NCI-H1092 treated with DMSO at 0.1 percent for 48 hours (cell line): ENCODE results near the gene SCUBE1.

Source experiments
- DNase-seq: peaks from one replicate; lab custom pipeline; 2025; lab: John Stamatoyannopoulos, UW

Gene SCUBE1

DNA sequence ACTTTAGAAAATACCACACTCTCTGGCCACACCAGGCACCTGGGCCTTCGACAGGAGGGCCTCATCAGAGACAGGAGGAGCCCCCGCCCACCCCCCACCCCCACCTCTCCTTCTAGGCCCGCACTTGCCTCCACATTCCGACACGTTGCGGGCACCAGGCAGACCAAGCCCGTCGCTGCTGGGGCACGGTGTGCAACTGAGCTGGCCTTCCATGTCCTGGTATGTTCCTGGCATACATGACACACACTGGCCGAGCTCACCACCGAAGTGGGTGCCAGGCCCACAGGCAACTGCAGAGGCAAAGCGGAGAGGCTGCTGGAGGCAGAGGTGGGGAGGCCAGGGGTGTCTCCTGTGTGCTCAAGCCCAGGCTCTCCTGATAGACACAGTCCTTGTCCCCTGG is 129.2 kb downstream of the SCUBE1 start:
- DNase-seq, result no peak

DNA sequence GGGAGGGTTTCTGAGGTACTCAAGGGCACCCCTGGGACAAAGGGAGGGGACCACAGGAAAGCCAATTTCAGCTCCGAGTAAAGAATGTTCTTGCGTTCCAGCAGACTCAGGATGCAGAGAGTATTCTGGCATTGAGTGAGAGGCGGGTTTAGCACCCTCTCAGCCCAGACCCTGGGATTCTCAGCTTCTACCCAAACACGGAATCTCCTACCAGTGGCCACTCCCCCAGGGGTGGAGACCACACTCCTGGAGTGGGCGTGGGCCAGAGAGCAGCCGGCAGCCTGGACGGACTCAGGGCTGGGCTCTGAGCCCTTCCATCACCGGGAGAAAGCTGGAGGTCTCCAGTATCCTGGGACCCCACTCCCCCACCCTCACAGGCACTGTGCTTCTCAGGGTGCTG is 130.1 kb downstream of the SCUBE1 start:
- no peak for DNase-seq

DNA sequence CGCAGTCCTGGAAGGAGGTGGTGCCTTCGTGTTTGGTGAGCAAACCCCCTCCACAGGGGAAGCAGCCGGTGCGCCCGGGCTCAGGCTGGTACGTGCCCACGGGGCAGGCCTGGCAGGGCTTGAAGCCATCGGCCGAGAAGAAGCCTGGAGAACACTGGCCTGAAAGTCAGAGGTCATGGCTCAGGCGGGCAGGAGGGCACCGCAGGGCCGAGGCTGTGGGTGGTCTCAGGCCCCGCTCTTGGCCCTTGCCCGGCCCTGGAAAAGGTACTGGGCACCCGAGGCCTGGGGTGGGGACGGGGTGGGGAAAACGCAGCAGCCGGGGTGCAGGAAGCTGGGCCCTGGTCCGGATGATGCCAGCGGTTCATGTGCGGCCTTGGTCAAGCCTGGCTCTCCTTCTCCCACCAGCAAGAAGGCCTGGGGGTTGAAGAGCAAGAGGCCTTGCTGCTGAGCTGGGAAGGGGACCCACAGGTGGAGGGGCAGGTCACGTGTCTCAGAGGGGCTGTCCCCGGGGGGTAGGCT is 130.7 kb downstream of the SCUBE1 start:
- no peak for DNase-seq

DNA sequence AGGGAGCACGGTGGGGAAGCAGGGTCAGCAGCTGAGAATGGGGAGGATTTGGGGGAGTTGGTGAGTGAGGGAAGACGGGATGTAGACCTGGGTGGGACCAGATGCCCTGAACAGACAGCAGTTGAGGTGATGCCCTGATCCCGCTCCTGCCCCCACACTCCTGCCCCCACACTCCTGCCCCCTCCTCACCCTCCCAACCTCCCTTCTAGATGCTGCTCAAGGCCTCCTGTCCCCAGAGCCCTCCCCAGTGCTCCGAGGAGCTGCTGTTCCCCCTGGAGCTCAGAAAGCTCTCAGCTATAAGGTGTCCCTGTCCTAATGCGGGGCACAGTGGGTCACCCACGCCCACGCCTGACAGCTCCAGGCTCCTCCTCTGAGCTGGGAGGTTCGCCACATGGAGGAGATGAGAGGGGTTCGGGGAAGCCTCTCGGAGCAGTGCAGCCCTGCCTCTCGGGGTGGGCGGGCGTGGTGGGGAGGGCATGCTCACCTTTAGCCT is 131.2 kb downstream of the SCUBE1 start:
- no peak for DNase-seq

DNA sequence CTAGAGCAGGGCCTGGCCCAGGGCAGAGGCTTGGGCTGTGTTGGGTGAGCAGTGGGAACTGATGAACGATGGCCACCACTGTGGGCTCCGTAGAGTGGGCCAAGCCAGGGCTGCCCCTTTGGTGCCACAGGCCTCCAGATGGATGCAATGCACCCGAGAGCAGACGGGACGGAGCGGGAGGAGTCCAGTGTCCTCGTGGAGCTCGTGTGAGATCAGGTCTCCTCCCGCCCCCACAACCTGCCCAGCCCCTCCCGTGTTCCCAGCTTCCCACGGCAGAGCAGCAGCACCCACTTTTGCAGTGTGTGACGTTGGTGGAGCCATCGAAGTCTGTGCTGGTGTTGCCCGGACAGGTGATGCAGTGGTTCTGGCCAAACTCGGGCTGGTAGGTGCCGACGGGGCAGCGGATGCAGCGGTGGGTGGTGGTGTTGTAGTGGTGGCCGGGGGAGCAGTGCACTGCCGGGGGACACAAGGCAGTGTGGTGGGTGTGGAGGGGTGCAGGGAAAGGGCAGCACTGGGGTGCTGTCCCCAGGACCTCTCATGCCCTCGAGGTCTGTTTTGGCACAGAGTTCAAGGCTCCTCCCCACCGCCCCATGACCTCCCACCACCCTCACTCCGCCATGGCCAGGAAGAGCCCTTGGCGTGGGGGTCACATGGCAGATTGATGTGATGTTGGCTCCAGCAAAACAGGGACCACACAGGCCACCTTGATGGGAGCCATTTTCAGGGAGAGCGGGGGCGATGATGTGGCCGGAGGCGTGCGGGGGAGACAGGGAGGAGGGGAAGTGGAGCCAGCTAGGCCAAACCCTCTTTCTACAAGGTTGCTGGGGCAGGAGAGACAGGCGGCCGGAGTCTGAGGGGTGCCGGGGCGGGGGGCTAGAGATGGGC is 132.3 kb downstream of the SCUBE1 start:
- DNase-seq, result no peak

DNA sequence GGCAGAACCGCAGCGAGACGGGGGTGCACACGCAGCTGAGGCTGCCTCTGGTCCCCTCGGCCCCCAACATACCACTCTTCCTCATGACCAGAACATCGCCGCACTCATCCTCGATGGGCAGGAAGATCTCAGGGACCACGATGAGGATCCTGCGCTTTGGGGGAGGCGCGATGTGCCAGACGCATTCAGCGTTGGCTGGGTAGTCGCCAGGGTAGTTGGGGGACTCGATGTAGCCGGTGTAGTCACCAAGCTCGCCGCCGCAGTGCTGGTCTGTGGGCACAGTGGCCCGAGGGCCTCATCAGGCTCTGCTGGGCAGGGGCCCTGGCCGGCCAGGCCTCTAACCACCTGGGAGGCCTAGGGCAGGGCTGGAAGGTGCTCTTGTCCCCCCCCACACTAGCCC is 133.2 kb downstream of the SCUBE1 start:
- no peak for DNase-seq

DNA sequence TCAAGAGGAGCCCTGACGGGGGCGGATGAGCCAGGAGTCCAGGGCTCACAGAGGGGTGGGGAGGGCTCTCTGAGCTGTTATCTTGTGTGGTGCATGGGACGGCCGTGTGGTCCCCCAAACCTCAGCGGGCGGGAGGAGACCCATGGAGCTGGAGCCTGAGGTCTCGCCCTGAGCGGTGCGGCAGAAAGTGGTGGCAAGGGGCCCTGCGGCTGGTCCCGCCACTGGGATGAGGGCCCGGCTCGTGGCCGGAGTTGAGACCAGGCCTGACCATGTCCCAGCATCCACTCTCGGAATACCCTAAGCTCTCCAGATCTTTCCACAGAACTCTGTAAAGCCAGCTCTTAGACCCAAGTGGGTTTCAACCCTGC is 133.7 kb downstream of the SCUBE1 start:
- DNase-seq, result no peak

DNA sequence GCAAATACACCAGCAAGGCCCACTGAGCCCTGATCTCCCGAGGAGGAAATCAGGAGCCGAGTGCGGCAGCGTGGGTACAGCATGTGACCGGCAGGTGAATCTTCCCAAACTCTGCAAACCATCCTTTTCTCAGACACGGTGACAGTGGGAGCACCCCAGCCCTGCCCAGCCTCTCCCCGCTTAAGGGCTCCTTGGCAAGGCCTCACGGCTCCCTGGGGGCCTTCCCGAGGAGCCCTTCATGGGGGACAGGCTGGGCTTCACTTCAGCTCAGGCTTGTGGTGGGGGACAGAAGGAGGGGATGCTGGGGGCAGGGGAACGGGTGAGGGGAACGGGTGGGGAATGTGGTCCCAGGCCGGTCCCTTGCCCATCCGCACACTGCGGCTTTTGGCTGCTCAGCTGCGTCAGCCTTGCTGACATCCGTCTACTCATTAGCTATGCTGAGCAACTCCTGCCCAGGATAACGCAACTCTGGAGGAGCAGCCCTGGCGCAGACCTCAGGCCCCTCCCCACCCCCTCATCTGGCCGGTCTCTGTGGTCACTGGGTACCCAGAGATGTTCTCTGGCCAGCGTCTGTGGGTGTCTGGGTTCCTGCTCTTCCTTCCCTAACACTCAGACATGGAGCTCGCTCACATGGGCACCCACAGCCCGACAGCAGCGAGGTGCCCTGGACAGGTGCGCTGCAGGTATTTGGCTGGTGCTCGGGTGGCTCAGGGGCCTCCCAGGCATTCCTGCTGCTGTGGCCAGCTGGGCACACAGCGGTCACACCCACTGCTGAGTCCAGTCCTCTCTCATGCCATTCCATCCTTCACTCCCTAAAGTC is 134.3 kb downstream of the SCUBE1 start:
- DNase-seq, result no peak

DNA sequence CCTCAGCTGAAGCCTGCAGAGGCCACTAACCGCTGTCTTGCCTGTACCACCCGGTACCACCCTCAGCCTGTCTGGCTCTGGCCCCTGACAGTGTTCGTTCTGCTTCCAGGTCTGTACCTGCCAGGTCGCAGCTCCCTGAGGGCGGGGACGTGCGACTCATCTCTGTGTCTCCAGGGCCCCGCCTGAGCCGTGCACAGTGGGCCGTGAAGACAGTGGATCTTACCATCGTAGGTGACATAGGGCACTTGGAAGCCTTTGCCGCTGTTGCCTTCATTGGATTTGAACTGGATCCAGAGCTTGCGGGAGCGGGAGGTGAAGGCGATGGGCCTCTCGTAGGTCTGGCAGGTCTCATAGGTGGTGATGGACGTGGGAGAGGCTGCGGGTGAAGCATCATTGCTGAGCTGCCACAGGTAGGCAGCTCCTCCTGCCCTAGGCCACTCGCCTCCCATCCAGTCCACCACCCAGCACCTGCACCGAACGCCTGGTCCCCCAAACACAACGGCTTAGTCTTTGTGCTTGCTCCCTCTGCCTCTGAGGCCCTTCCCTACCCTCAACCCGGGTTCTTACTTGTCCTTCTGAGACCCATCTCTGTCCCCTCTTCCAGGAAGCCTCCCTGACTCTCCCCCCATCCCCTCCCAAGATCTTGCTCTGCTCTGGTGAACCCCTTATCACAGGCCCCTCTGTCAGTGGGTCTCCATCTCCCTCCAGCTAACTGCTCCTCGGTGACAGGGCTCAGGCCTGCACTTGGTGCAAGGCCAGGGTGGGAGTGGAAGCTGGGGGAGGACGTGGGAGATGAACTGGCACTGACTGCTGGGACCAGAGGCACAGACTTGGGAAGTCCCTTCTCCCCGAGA is 135.1 kb downstream of the SCUBE1 start:
- DNase-seq, result no peak

DNA sequence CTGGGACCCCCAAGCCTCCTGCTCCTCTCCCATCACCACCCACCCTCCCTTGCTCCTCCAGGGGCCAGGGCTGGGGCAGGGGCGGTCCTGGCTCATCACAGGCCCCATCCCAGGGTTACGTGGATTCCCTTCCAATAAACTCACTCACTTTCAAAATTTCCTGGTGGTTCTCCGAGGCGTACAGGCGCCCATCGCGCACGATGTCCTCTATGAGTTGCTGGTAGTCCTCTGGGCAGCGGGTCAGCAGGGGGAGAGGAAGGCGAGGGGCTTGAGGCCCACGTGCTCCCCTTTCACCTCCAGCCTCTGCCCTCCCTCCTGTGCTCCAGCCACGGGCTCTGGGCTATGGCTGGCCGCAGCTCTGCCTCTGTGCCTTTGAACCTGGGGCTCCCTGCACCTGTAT is 135.8 kb downstream of the SCUBE1 start:
- no peak for DNase-seq

DNA sequence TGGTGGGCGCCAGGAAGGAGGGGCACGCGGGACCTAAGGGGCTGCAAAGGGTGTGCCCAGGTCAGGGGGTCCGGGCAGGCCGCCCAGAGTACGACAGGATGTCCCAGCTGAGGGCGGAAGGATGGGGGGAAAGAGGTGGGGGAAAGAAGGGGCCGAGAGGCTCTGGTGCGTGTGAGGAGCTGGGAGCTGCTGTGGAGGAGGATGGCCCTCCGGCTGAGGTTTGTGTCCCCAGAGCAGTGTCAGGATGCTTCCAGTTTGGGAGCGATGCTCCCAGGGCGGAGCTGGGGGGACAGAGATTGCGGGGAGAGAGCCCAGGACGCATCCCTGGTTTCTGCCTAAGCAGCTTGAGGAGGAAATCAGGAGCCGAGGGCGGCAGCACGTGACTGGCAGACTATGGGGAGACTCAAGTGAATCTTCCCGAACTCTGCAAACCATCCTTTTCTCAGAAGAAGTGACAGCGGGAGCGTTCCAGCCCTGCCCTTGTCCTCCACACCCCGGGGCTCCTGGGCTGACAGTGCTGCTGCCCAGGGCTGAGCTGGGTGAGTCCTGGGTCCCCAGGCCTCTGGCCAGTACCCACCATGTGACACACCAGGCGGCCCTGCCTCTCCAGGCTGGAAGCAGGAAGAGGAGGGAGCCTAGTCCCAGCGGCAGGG is 136.5 kb downstream of the SCUBE1 start:
- DNase-seq, result no peak

DNA sequence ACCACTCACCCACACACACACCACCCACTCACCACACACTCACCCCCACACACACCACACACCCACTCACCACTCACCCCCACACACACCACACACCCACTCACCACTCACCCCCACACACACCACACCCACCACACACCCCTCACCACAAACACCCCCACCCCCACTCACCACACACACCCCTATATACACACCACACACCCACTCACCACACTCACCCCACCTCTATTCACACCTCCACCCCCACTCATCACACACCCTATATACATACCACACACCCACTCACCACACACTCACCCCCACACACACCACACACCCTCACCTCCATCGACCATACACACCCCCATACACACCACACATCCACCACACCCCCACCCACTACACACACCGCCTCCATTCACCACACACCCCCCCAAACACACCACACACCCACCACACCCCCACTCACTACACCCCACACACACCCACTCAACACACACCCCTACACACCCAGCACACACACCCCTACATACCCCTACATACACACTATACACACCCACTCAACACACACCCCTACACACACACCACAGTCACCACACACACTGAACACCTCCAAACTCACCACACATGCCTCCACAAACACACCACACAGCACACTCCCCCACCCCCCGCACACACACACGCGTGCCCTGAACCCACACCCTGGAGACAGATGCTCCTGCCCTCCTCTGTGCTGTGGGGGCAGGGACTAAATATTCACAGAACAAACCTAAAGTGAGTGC is 137.2 kb downstream of the SCUBE1 start:
- DNase-seq, result no peak

DNA sequence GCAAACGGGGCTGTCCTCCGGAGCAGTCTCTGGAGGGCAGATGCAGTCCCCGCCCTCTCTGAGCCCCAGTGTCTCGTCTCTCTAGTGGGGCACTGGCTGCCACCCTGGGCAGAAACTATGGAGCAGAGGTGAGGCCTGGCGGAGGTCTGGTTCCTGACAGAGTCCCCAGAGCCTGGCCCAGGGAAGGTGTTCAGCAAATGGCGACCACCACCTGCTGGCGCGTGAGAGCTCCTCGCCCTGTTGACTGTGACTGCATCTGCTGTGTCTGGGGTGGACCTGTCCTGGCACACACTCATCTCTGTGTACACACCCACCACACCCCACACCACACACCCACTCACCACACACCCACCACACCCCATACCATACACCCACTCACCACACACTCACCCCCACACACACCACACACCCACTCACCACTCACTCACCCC is 137.9 kb downstream of the SCUBE1 start:
- DNase-seq, result no peak

DNA sequence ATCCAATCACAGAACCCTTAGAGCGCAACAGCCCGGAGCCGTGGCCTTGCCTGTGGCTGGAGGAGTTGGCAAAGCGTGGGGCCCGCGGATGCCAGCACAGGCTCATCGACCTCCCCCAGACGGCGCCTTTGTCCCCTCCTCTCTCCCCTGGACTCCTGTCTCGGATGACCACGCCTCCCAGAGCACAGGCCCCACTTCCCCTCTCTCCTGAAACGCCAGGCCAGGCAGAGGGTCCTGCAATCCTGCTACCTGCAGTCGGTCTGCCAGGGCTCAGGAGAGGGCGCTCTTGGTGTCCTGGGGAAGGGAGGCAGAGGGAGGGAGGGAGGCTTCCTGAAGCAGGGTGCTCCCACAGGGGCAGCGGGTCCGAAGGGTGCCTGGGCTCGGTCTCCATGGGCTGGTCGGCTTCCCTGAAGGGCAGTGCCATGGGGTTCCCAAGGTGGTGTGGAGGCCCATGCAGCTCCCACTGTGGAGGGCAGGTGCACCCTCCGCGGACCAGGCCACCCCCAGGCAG is 139.6 kb downstream of the SCUBE1 start:
- DNase-seq, result no peak

DNA sequence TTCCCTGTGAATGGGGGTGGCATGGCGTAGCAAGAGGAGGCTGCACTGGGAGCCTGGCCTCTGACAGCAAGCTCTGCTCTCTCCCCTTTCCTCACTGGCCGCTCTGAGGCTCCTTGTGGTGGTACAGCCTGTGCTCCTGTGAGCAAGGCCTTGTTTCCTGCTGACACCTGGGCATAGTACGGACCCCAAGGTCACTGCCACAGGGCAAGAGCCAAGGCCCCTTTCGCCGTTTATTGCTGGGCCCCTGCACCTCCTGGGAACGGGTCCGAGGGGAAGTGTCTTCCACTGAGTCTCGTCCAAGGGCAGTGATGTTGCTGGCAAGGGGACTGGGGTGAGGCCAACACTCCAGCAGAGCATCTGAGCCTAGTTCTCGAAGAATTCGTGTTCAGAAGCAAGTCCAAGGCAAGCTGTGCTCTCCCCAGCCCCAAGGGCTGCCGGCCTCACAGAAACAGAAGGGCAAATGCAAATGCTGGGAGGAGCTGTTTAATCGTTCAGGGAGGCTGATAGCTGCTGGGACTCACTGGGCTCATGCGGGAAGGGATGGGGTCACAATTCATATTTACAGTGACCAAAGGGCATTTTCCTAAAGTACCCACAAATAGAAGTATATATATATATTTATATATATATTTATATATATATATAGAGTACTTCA is 140.3 kb downstream of the SCUBE1 start:
- DNase-seq, result no peak

DNA sequence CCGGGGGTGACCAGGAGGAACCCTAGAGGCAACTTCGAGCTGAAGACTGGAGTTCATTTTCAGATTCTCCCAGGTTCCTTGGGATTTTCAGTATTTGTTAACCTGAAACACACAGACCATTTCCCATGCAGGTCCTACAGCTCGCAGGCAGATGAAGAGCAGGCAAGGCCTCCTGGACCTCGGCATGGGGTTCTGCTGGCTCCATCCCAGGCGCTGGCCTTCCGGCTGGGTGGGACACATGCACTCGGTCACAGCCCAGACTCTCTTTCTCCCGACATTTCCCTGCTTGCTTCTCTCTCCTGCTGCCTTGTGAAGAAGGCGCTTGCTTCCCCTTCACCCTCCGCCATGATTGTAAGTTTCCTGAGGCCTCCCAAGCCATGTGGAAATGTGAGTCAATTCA is 140.8 kb downstream of the SCUBE1 start:
- no peak for DNase-seq

DNA sequence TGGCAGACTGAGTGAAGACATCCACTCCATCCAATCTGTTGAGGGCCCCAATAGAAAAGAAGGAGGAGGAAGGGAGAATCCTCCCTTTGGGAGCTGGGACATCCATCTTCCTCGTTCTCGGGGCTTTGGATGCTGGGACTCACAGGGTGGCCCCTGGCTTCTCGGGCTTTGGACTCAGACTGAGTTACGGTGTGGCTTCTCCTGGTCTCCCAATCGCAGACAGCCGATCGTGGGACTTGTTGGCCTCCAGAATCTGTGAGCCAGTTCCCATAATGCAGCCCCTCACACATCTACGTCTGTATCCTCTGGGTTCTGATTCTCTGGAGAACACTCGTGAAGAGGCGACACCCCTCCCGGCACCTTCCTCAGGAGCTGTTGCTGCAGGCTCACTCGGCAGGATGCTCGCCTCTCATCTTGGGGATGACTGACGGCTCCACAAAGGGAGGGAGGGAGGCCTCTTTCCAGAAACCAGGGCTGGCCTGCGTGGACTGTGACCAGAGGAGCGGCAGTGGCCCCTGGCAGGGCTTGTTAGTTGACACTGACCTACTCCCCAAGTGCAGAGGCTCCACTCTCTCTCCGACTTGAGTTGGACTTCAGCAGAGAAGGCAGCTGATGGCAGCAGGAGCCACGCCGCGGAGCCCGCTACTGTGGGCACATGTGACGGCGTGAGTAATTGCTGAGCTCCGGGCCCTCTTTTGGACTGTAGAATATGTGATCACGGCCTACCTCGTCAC is 141.5 kb downstream of the SCUBE1 start:
- DNase-seq, result no peak

DNA sequence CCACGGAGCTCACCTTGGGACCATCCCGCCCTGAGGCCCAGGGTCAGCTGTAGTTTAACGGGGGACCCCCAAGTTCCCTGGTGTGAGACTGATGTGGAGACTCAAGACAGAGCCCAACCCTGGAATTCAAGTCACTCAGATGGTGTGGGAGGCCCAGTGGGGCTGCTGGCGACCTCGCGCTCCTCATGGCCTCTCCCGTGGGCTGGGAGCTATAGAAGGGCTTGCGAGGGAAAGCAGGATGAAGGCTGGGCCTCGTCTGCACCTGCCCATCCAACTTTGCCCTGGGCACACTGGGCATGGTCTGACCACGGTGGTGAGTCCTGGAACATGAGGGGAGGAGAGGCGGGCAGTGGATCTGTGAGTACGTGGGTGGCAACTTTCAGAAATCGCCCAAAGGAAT is 142.6 kb downstream of the SCUBE1 start:
- no peak for DNase-seq

DNA sequence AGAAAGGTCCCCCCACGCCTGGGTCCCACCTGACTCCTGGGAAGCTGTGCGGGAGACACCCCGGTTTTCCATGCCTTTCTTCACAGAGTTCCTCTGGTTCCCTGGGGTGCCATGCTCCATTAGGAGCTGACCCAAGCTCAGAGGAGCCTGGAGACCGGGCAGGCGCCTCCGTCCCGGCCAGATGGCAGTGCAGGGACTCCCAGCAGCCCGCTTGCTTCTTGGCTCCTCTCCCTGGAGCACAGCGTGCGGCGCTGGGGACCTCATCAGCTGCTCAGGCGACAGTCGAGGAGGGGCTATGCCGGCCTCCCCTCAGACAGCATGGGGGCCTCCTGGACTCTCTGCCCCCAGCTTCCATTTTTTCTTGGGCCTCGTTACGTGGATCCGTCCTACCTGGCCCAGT is 143.1 kb downstream of the SCUBE1 start:
- no peak for DNase-seq
